HG03039 (cell line): ENCODE results near the gene BLCAP.

Experiments used
- ATAC-seq: cut with Tn5 transposase; IDR thresholded peaks from one replicate; pipeline ENCODE4 v1.9.1; 2021; ENCODE audit warnings: mild to moderate bottlenecking, moderate library complexity; ENCODE audit not compliant: unreplicated experiment

BLCAP gene

GRCh38 chr20:37518059-37518458 is 9.6 kb downstream of the BLCAP start:
- no peak for ATAC-seq

DNA sequence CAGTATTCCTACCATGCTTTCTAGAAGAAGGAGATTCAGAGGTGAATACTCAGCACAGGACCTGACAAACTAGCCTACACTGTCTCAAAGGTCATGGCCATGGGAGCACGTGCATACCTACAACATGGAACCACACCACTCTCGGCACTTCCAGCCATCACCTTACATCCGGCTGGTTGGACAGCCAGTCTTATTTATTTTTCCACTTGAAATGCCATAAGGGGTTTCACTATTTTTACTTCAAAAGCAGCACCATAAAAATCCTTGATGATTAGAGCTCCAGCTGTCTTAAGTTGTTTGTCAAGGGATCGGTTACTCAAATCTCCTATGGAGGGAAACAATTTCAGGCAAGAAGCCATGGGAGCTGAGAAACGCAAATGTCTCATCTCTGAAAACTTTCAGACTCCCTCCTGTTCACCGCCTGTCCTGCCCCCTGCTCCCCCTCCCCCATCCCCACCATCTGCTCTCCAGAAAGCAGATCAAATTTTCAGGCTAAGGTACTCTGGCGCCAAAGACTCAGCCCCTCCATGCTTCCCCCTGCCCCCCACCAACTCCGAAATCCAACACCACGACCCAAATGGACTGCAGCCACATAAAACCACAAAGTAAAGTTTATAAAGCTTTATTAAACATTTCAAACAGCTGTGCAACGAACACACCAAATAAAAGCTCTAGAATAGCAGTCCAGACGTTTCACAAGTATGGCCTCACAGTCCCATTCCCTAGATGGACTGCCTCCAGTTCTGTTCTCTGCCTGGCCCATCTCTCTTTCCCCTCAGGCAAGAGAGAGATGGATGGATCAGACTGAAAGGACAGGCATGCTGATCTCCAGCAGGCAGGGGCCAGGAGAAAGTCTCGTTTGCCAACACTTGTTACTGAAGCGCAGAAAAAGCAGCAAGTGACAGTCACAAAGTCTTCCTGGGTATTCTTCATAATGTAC is 10.6 kb downstream of the BLCAP start:
- ATAC-seq: no peak

DNA sequence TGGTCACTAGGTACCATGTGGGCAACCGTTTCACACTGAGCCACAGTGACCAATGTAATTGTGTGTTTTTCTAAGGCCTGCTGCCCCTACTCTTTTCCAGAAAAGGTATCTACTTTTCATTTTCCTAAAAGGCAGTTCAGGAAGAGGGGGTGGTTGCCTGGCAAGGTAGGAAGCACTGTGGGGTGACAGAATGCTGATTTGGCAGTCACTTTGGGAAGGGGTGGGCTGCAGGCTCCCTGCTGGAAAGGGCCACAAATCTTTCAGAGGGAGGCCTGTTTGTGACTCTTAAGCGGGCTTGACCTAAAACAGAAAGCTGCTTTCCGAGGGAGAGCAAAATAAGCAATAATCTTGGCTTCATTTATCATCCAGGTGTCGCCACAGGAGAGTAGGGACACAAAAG is 11.8 kb downstream of the BLCAP start:
- no peak for ATAC-seq

- ATAC-seq: no peak
Observed at GRCh38 chr20:37513779-37514359, 13.8 kb downstream of the BLCAP start.

GRCh38 chr20:37511610-37512275 is 15.9 kb downstream of the BLCAP start:
- ATAC-seq: no peak

DNA sequence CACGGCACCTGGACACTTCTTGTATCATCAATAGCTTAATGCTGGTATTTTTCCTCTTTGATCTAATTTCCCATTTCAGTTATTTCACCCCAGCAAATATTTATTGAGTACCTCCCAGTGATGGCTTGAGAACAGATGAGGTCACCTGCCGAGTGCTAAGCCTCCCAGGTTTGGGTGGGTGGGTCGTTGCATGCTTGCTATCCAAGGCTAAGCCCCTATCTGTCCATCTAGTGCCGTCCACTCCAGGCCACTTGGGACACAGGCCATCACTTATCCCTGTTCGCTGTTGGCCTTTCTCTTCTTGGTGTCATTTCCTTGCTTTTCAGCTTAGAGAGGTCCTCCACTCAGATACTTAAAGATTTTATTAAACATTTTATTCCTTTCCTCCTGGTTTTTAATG is 17.4 kb downstream of the BLCAP start:
- no peak for ATAC-seq

- ATAC-seq: no peak
Observed at GRCh38 chr20:37506152-37506725, 21.4 kb downstream of the BLCAP start.

DNA sequence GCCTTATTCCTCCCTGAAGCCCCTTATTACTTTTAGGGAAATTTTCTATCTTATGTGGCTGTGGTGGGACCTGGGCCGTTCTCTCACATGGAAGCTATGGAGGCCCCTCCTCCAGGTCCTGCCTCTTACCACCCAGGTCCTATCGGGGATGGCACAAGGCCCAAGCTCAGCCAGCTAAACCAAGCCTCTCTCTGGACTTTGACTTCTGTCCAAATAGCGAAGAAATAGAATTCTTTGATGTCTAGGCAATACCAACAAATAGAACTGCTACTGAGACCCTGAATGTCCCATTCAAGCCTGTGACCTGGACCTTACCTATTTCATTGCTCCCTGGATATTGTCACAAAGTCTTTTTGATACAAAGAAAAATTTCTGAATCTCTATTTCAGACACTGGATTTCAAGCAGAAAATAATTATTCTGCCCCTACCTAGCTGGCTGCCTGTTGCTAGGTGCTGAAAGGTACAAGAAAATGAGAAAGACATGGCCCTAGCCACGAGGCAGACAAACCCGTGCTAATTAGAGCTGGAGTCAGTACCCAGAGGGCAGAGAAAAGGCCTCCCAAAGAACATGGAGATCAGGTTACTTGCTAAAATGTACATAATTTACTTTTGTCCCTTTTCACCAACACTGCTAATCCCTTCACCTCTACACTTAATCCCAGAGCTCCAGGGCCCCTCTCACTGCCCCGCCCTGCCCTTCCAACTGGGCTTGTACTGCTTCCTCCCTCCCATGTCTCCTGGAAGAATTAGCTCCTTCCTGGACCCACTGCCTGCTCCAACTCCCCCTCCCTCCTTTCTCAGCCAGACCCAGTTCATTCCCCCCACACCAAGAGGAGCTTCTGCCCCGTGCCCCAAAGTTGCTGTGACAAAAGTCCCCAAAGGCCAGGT is 22.2 kb downstream of the BLCAP start:
- no peak for ATAC-seq

DNA sequence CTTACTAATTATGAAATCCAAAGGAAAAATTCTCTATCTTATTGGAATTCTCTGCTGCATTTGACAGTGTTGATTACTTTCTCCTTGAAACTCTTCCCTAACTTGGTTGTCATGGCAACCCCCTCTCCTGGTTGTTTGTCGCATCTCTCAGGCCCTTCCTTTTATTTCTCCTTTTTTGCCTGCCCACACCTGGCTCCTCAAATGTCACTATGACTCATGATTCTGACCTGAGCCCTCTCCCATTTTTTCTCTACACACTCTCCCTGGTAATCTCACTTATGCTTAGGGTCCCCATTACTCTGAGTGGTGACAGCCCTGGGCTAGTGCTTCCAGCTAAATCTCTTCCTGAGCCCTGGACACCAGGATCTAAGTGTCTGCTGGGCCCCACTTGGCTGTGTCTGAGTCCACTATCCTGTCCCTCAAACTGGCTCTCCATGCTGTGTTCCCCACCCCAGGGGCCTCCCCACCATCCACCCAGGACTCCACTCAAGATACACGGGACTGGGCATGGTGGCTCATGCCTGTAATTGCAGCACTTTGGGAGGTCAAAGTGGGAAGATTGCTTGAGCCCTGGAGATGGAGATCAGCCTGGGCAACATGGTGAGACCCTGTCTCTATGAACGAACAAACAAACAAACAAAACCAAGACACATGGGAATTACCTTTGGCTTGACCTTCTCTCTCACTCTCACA is 23.1 kb downstream of the BLCAP start:
- no peak for ATAC-seq

- no peak for ATAC-seq
Observed at GRCh38 chr20:37503256-37503927, 24.3 kb downstream of the BLCAP start.

DNA sequence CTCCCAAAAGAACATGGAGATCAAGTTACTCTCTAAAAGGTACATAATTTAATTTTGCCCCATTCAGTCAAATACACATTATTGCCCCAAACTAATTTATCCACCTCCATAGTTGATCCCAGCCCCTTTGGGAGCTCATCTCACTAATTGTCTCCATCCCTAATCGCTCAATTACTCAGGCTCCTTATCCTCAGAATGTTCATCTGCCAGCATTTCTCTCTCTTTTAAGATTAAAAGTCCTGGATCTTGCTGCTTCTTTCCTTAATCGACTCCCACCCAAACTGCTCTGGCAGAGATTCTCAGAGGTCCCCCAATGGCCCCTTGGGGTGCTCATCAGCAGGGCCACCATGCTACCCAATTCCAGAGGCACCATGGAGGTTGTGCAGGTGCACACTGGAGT is 25.0 kb downstream of the BLCAP start:
- ATAC-seq: no peak

GRCh38 chr20:37501940-37502339 is 25.7 kb downstream of the BLCAP start:
- no peak for ATAC-seq

DNA sequence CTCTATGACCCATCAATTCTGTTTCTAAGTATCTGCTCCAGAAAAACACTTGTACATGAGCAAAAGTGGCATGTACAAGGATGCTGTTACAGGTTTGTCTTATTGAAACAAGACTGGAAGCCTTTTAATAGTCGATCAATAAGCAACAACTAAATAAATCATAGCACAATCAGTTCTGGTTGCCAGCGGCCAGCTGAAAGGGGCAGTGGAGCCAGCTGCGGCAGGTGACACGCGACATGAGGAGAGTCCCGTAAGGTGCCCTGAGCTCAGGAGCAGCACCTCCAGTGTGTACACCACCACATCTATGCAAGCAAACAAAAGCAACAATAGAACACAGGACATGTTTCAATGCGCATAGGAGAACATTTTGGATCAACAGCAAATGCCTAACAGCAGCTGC is 27.4 kb downstream of the BLCAP start:
- ATAC-seq: no peak

DNA sequence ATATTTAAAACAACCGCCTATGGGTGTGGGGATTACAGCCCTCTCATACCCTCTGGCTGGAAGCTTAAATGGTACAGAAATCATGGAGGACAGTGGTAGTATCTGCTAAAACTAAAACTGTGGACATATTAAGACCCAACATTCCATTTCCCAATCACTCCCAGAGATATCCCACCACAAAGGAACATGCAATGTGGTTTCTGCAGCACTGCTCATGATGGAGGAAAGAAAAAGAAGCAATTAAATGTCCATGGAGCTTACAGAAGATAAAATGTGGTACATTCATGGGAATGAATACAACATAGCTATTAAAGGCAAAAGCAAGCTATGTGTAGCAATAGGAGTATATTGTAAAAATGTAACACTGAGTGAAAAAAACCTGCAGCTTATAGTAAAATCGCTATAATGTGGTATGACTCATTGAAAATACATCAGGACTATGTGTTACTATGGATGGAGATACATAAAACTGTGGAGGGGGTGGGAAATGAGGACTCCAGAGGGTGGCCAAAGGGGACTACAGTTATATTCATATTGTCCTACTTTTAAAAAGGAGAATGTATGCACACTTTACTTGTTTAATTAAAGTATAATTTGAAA is 29.5 kb downstream of the BLCAP start:
- no peak for ATAC-seq

DNA sequence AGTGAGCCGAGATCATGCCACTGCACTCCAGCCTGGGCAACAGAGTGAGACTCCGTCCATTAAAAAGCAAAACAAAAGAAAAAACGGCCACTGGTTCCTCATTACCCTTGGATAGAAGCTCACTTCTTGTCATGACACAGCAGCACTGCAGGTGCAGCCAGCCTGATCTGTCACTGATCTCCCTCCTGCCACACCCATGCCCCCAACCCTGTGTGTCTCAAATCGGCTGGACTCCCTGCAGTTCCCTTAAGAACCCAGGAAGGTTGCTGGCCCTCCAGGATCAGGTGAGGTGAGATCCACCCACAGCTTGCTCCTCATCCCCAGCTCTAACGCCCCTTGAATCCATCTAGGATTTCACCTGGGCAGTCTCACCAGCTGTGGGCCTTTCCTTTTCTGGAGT is 32.9 kb downstream of the BLCAP start:
- ATAC-seq: no peak

DNA sequence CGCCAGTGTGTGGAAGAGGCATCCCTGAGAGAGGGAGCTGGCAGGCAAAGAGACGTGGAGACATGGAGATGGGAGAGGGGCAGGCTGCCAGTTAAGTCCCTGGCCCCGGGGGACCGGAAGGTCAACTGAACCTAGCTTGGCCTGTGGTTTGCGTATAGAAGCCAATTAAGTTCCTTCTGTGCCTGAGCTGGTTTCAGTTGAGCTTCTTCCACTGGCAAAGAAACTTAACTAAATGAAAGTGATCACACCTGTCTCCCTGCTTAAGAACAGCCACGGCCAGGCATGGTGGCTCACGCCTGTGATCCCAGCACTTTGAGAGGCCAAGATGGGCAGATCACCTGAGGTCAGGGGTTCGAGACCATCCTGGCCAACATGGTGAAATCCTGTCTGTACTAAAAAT is 33.4 kb downstream of the BLCAP start:
- ATAC-seq: no peak

DNA sequence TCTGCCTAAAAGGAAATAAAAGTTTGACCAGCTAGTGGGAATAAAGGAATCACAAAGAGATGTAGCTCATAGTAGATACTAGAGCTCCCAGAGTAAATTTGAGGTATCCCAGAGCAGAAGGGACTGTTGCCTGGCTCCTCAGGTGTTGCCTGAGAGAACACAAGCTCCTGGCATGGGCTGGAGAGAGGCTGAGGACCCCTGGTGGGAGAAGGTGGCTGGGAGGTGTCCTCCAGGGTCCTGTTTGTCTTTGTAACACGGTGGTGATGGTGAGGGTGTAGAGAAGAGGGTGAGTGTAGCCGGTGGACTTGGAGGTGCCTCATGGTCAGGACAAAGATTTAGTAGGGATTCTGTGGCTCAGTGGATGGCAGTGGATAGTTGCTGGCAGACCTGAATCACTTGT is 34.7 kb downstream of the BLCAP start:
- ATAC-seq: no peak

GRCh38 chr20:37492096-37492625 is 35.5 kb downstream of the BLCAP start:
- ATAC-seq: no peak
